ENCODE measurements around the gene PTPRJ. TPM values are rescaled to one million over a fixed set of nuclear protein-coding genes. Genes with fewer than 3 reads are reported as not detected.

Gene PTPRJ
- total RNA-seq, 3 donors from 2014 or later: 13.8 to 22.3 (median 19.0) TPM

- Mint-ChIP-seq H3K27me3 (ENCODE audit: low read depth) (no peaks in the 10 kb centered on the region), H3K4me1 (ENCODE audit: low read depth) (peaks cover 68% of the 10 kb centered on the region), H3K9me3 (no peaks in the 10 kb centered on the region), H3K4me3 (no peak overlapping the region), H3K36me3 (ENCODE audit: insufficient read depth) (peaks cover 4% of the 10 kb centered on the region)
- no peak for DNase-seq
- ATAC-seq: no peak
Measured at GRCh38 chr11:48095779-48096470, 115.6 kb downstream of the PTPRJ start.

GRCh38 chr11:48096588-48097525, 116.5 kb downstream of the PTPRJ start:
- Mint-ChIP-seq H3K27me3 (ENCODE audit: low read depth) (no peaks in the 10 kb centered on the region), H3K4me3 (no peak overlapping the region), H3K4me1 (ENCODE audit: low read depth) (peaks cover 64% of the 10 kb centered on the region), H3K9me3 (no peaks in the 10 kb centered on the region), H3K36me3 (ENCODE audit: insufficient read depth) (peaks cover 4% of the 10 kb centered on the region)
- DNase-seq: no peak
- peak; percentile 67 to 70 for ATAC-seq

- DNase-seq: no peak
- H3K4me1 Mint-ChIP-seq (ENCODE audit: low read depth): peaks cover 67% of the 10 kb centered on the region
- H3K9me3 Mint-ChIP-seq: no peaks in the 10 kb centered on the region
- no peaks in the 10 kb centered on the region for H3K27me3 Mint-ChIP-seq (ENCODE audit: low read depth)
- no peak overlapping the region for H3K4me3 Mint-ChIP-seq
- peaks cover 4% of the 10 kb centered on the region for H3K36me3 Mint-ChIP-seq (ENCODE audit: insufficient read depth)
- no peak for ATAC-seq
Measured at GRCh38 chr11:48098024-48098423, 117.7 kb downstream of the PTPRJ start.

- Mint-ChIP-seq H3K36me3 (ENCODE audit: insufficient read depth) (peaks cover 4% of the 10 kb centered on the region), H3K4me1 (ENCODE audit: low read depth) (peaks cover 56% of the 10 kb centered on the region), H3K4me3 (no peak overlapping the region), H3K9me3 (no peaks in the 10 kb centered on the region), H3K27me3 (ENCODE audit: low read depth) (no peaks in the 10 kb centered on the region)
- no peak for DNase-seq
- ATAC-seq: no peak
Measured at GRCh38 chr11:48099916-48100446, 119.6 kb downstream of the PTPRJ start.

GRCh38 chr11:48101044-48101733, 120.8 kb downstream of the PTPRJ start:
- Mint-ChIP-seq H3K4me3 (no peak overlapping the region), H3K36me3 (ENCODE audit: insufficient read depth) (peaks cover 2% of the 10 kb centered on the region), H3K9me3 (no peaks in the 10 kb centered on the region), H3K27me3 (ENCODE audit: low read depth) (no peaks in the 10 kb centered on the region), H3K4me1 (ENCODE audit: low read depth) (peaks cover 59% of the 10 kb centered on the region)
- DNase-seq (no peak), ATAC-seq (no peak)

- Mint-ChIP-seq H3K9me3 (no peaks in the 10 kb centered on the region), H3K4me1 (ENCODE audit: low read depth) (peaks cover 58% of the 10 kb centered on the region), H3K4me3 (no peak overlapping the region), H3K36me3 (ENCODE audit: insufficient read depth) (peaks cover 2% of the 10 kb centered on the region), H3K27me3 (ENCODE audit: low read depth) (no peaks in the 10 kb centered on the region)
- ATAC-seq (no peak), DNase-seq (no peak)
Measured at GRCh38 chr11:48101958-48102357, 121.6 kb downstream of the PTPRJ start.

GRCh38 chr11:48103621-48104567, 123.5 kb downstream of the PTPRJ start:
- no peaks in the 10 kb centered on the region for H3K27me3 Mint-ChIP-seq (ENCODE audit: low read depth)
- H3K4me3 Mint-ChIP-seq: no peak overlapping the region
- DNase-seq: no peak
- H3K4me1 Mint-ChIP-seq (ENCODE audit: low read depth): peaks cover 64% of the 10 kb centered on the region
- peaks cover 2% of the 10 kb centered on the region for H3K36me3 Mint-ChIP-seq (ENCODE audit: insufficient read depth)
- no peak for ATAC-seq
- no peaks in the 10 kb centered on the region for H3K9me3 Mint-ChIP-seq

- DNase-seq (no peak), ATAC-seq (no peak)
- Mint-ChIP-seq H3K4me3 (no peak overlapping the region), H3K36me3 (ENCODE audit: insufficient read depth) (peaks cover under 1% of the 10 kb centered on the region), H3K9me3 (no peaks in the 10 kb centered on the region), H3K4me1 (ENCODE audit: low read depth) (peaks cover 66% of the 10 kb centered on the region), H3K27me3 (ENCODE audit: low read depth) (no peaks in the 10 kb centered on the region)
Measured at GRCh38 chr11:48104568-48104924, 124.2 kb downstream of the PTPRJ start.

- Mint-ChIP-seq H3K27me3 (ENCODE audit: low read depth) (no peaks in the 10 kb centered on the region), H3K4me1 (ENCODE audit: low read depth) (peaks cover 67% of the 10 kb centered on the region), H3K4me3 (no peak overlapping the region), H3K9me3 (no peaks in the 10 kb centered on the region), H3K36me3 (ENCODE audit: insufficient read depth) (no peaks in the 10 kb centered on the region)
- DNase-seq (no peak), ATAC-seq (no peak)
Measured at GRCh38 chr11:48105096-48105990, 125.0 kb downstream of the PTPRJ start.

GRCh38 chr11:48106166-48106565, 125.8 kb downstream of the PTPRJ start:
- H3K4me3 Mint-ChIP-seq: peak overlapping the region; percentile 45
- DNase-seq (no peak), ATAC-seq (no peak)
- no peaks in the 10 kb centered on the region for H3K27me3 Mint-ChIP-seq (ENCODE audit: low read depth)
- H3K9me3 Mint-ChIP-seq: no peaks in the 10 kb centered on the region
- H3K36me3 Mint-ChIP-seq (ENCODE audit: insufficient read depth): no peaks in the 10 kb centered on the region
- peaks cover 69% of the 10 kb centered on the region for H3K4me1 Mint-ChIP-seq (ENCODE audit: low read depth)

- Mint-ChIP-seq H3K4me3 (peak overlapping the region; percentile 41), H3K36me3 (ENCODE audit: insufficient read depth) (peaks cover 4% of the 10 kb centered on the region), H3K9me3 (no peaks in the 10 kb centered on the region), H3K4me1 (ENCODE audit: low read depth) (peaks cover 60% of the 10 kb centered on the region), H3K27me3 (ENCODE audit: low read depth) (no peaks in the 10 kb centered on the region)
- DNase-seq (no peak), ATAC-seq (peak; percentile 57 to 63)
Measured at GRCh38 chr11:48107188-48107704, 126.9 kb downstream of the PTPRJ start.

GRCh38 chr11:48108231-48109045, 128.1 kb downstream of the PTPRJ start:
- Mint-ChIP-seq H3K4me1 (ENCODE audit: low read depth) (peaks cover 52% of the 10 kb centered on the region), H3K36me3 (ENCODE audit: insufficient read depth) (peaks cover 8% of the 10 kb centered on the region), H3K27me3 (ENCODE audit: low read depth) (no peaks in the 10 kb centered on the region), H3K4me3 (peak overlapping the region; percentile 54), H3K9me3 (no peaks in the 10 kb centered on the region)
- ATAC-seq (no peak), DNase-seq (no peak)
